Naive thymus-derived CD4-positive, alpha-beta T cell (primary cell): ENCODE results near the gene DUSP22. TPM values are rescaled to one million over a fixed set of nuclear protein-coding genes. Genes with fewer than 3 reads are reported as not detected.

Source experiments
- ATAC-seq: fragments of 150-1000 bp; cut with Tn5 transposase; 2 replicates; pipeline ENCODE4 v1.10.0; 2021; ENCODE audit warnings: mild to moderate bottlenecking, moderate library complexity
- CTCF ChIA-PET: fragments of 350-600 bp; sonication (Branson Sonifier 250); formaldehyde crosslinking; loops from one replicate; lab custom pipeline; 2021; ENCODE audit warnings: antibody characterized with exemption; lab: Charles Lee
- POLR2A ChIA-PET: fragments of 350-600 bp; sonication (Branson Sonifier 250); formaldehyde crosslinking; loops from one replicate; lab custom pipeline; 2021; ENCODE audit warnings: antibody characterized with exemption, inconsistent platforms; lab: Charles Lee
- DNase-seq, 9 donors: peaks; one replicate each; pipeline versions ENCODE4 v3.0.0 to v3.0.0-alpha.2; 2020 to 2022; ENCODE audit warnings: mixed read lengths in 1 of 9
- H3K27ac ChIP-seq: one replicate; pipeline ENCODE4 v1.7.0; 2013; ENCODE audit warnings: mild to moderate bottlenecking, low read depth, low read length, moderate library complexity
- H3K27me3 ChIP-seq, 2 donors: one replicate each; pipeline ENCODE4 v1.7.0; 2013; ENCODE audit warnings: low read length in 2 of 2, mild to moderate bottlenecking in 2 of 2, moderate library complexity in 2 of 2; ENCODE audit not compliant: control insufficient read depth in 2 of 2, insufficient read depth in 2 of 2
- H3K36me3 ChIP-seq, 3 experiments: 1 replicate in 2 of 3; 2 replicates in 1 of 3; pipeline ENCODE4 v1.7.0; 2013; ENCODE audit warnings: low read length in 3 of 3, mild to moderate bottlenecking in 3 of 3, moderate library complexity in 1 of 3; ENCODE audit not compliant: insufficient read depth in 3 of 3, control insufficient read depth in 2 of 3
- H3K4me1 ChIP-seq, 2 donors: one replicate each; pipeline ENCODE4 v1.7.0; 2013; ENCODE audit warnings: low read length in 2 of 2, mild to moderate bottlenecking in 2 of 2, moderate library complexity in 1 of 2; ENCODE audit not compliant: control insufficient read depth in 2 of 2, insufficient read depth in 2 of 2
- H3K4me3 ChIP-seq: 2 replicates; pipeline ENCODE4 v1.7.0; 2013; ENCODE audit warnings: mild to moderate bottlenecking, low read length
- H3K9me3 ChIP-seq, 3 experiments: 1 replicate in 2 of 3; 2 replicates in 1 of 3; pipeline ENCODE4 v1.7.0; 2013; ENCODE audit warnings: low read length in 3 of 3; ENCODE audit not compliant: control insufficient read depth in 2 of 3
- H3K27ac Mint-ChIP-seq, 9 donors: one replicate each; pipeline ENCODE4 v1.8.0; 2020 to 2022; ENCODE audit warnings: mixed read lengths in 9 of 9, mild to moderate bottlenecking in 8 of 9, moderate library complexity in 5 of 9, inconsistent platforms in 2 of 9
- H3K27me3 Mint-ChIP-seq, 5 donors: one replicate each; pipeline ENCODE4 v1.8.0; 2021 to 2022; ENCODE audit warnings: mixed read lengths in 5 of 5, mild to moderate bottlenecking in 1 of 5
- H3K36me3 Mint-ChIP-seq, 5 donors: one replicate each; pipeline ENCODE4 v1.8.0; 2020 to 2022; ENCODE audit warnings: mixed read lengths in 5 of 5, mild to moderate bottlenecking in 3 of 5, inconsistent platforms in 1 of 5
- H3K4me1 Mint-ChIP-seq, 7 donors: one replicate each; pipeline ENCODE4 v1.8.0; 2020 to 2022; ENCODE audit warnings: mixed read lengths in 7 of 7, mild to moderate bottlenecking in 3 of 7, inconsistent platforms in 1 of 7
- H3K4me3 Mint-ChIP-seq, 10 donors: one replicate each; pipeline ENCODE4 v1.8.0; 2020 to 2022; ENCODE audit warnings: mild to moderate bottlenecking in 10 of 10, mixed read lengths in 10 of 10, moderate library complexity in 6 of 10, inconsistent platforms in 2 of 10
- H3K9me3 Mint-ChIP-seq, 11 donors: one replicate each; pipeline ENCODE4 v1.8.0; 2020 to 2022; ENCODE audit warnings: mixed read lengths in 11 of 11, mild to moderate bottlenecking in 4 of 11, inconsistent platforms in 1 of 11, moderate library complexity in 1 of 11
- intact Hi-C, 2 donors: fragments of 100-400 bp; cut with micrococcal nuclease; formaldehyde crosslinking; loops; one replicate each; pipeline ENCODE4 v1.15.1; 2023
- polyA plus RNA-seq, 2 donors: library from polyadenylated mRNA; unstranded; fragments of 300-500 nt; fragmentation: Illumina TruSeq; gene quantifications; one replicate each; pipeline ENCODE4 v1.2.3, GENCODE V29; 2021
- total RNA-seq, 6 experiments: library from RNA in 5 of 6; stranded (reverse) in 5 of 6; gene quantifications; 1 replicate in 5 of 6; 2 replicates in 1 of 6; pipeline ENCODE4 v1.2.3 and lab custom pipeline; 2021 to 2026

Gene DUSP22
- total and polyA plus RNA-seq, 7 experiments from 2014 or later = 24.8 to 57.2 (median 36.6) TPM

- ATAC-seq (peak; percentile 36), DNase-seq (no peak)
- H3K36me3 Mint-ChIP-seq = peaks cover 0 to 6% (median 3%) of the 10 kb centered on the region in 5 donors
- H3K9me3 ChIP-seq = no peaks in the 10 kb centered on the region
- no peaks in the 10 kb centered on the region for H3K36me3 ChIP-seq
- H3K27ac Mint-ChIP-seq = no peak overlapping the region
- H3K4me1 Mint-ChIP-seq = peaks cover 0 to 8% (median 0%) of the 10 kb centered on the region in 7 donors
- CTCF ChIA-PET = no interaction called here
- no peak overlapping the region for H3K4me3 Mint-ChIP-seq
- H3K27me3 Mint-ChIP-seq = no peaks in the 10 kb centered on the region
- H3K9me3 Mint-ChIP-seq = no peaks in the 10 kb centered on the region
- no peak overlapping the region for H3K27ac ChIP-seq
- H3K4me1 ChIP-seq = no peaks in the 10 kb centered on the region
- no peaks in the 10 kb centered on the region for H3K27me3 ChIP-seq
- POLR2A ChIA-PET = no interaction called here
- intact Hi-C loops = no loop called here
- H3K4me3 ChIP-seq = no peak overlapping the region
Observed at GRCh38 chr6:328136-328670, 35.9 kb downstream of the DUSP22 start.

GRCh38 chr6:328924-329323 lies 36.6 kb downstream of the DUSP22 start:
- Mint-ChIP-seq H3K4me3 (no peak overlapping the region), H3K27ac (no peak overlapping the region), H3K4me1 (peaks cover 0 to 8% (median 0%) of the 10 kb centered on the region in 7 donors), H3K36me3 (peaks cover 0 to 6% (median 3%) of the 10 kb centered on the region in 5 donors), H3K27me3 (no peaks in the 10 kb centered on the region), H3K9me3 (no peaks in the 10 kb centered on the region)
- intact Hi-C loops = no loop called here
- no peaks in the 10 kb centered on the region for H3K4me1 ChIP-seq
- CTCF ChIA-PET = no interaction called here
- H3K9me3 ChIP-seq = no peaks in the 10 kb centered on the region
- no peak overlapping the region for H3K4me3 ChIP-seq
- no peaks in the 10 kb centered on the region for H3K27me3 ChIP-seq
- ATAC-seq (no peak), DNase-seq (no peak)
- H3K36me3 ChIP-seq = no peaks in the 10 kb centered on the region
- H3K27ac ChIP-seq = no peak overlapping the region
- POLR2A ChIA-PET = no interaction called here

- CTCF ChIA-PET = no interaction called here
- ATAC-seq (no peak), DNase-seq (no peak)
- H3K9me3 ChIP-seq = no peaks in the 10 kb centered on the region
- H3K4me1 ChIP-seq = no peaks in the 10 kb centered on the region
- H3K27ac Mint-ChIP-seq = no peak overlapping the region
- no peaks in the 10 kb centered on the region for H3K27me3 ChIP-seq
- no peaks in the 10 kb centered on the region for H3K36me3 ChIP-seq
- no peaks in the 10 kb centered on the region for H3K9me3 Mint-ChIP-seq
- H3K36me3 Mint-ChIP-seq = peaks cover 0 to 6% (median 3%) of the 10 kb centered on the region in 5 donors
- peaks cover 0 to 8% (median 0%) of the 10 kb centered on the region in 7 donors for H3K4me1 Mint-ChIP-seq
- intact Hi-C loops = no loop called here
- no peak overlapping the region for H3K4me3 ChIP-seq
- H3K4me3 Mint-ChIP-seq = no peak overlapping the region
- POLR2A ChIA-PET = no interaction called here
- H3K27ac ChIP-seq = no peak overlapping the region
- H3K27me3 Mint-ChIP-seq = no peaks in the 10 kb centered on the region
Observed at GRCh38 chr6:329888-330691, 37.8 kb downstream of the DUSP22 start.

DNA sequence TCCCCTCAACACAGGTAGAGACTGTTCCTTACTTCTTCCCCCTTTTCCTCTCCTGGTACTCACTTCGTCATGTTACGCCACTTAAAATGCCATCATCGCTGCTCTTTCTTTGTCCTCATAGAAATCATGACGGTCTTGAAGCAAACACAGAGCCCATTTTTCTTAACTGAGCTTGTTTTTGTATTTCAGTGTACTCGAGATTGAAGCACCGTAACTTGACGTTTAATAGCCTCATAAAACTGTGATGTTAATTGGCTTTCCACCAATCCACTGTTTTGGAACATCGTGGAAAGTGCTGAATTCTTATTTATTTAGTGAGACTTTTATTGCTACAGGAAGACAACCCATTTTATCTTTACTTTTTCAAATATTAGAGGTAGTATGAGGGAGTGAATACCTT lies 38.7 kb downstream of the DUSP22 start:
- Histone ChIP-seq H3K4me1 (no peaks in the 10 kb centered on the region), H3K27ac (no peak overlapping the region), H3K36me3 (no peaks in the 10 kb centered on the region), H3K27me3 (no peaks in the 10 kb centered on the region), H3K4me3 (no peak overlapping the region), H3K9me3 (no peaks in the 10 kb centered on the region)
- POLR2A ChIA-PET = no interaction called here
- Mint-ChIP-seq H3K9me3 (no peaks in the 10 kb centered on the region), H3K36me3 (peaks cover 0 to 6% (median 3%) of the 10 kb centered on the region in 5 donors), H3K27ac (no peak overlapping the region), H3K4me1 (peaks cover 0 to 13% (median 4%) of the 10 kb centered on the region in 7 donors), H3K4me3 (no peak overlapping the region), H3K27me3 (no peaks in the 10 kb centered on the region)
- no peak for ATAC-seq
- no peak for DNase-seq
- CTCF ChIA-PET = no interaction called here
- intact Hi-C loops = no loop called here

DNA sequence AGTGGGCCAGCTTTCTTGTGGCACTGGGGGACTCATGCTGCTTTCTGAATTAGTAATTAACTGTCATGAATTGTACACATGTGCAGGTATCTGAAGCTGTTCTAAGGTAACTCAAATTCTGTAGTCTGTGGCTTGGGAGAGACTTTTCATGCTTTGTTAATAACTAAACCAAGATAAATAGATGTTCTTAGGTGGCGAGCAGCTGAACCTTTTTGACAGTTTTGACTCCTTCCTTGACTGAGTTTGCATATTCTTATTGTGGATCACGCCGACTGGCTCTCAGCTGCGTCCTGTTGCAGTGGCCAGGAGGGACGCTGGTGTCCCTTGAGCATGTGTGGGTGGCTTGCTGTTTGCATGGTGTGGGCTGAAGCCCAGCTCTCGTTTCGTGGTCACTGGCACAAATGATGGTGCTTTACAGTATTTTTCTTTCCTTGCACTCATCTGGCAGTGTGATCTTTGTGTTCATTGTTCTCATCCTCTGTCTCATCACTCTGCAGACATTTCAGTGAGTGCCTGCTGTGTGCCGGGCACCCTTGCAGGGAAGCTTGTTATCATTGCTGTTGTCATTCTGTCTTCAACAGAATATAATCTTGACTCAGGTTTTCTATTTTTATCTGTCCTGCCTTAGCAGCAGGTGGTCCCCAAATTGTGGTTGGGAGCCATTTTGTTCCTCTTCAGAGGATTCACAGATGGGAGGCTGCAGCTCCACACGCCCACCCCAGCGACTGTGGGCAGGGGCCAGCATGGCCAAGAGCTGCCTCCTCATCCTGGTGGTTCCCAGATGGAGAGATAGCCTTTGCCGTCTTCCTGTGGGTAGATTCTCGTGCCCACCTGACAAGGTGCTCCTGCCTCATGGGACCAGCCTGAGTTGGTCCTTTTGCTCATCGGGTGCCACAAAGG lies 39.6 kb downstream of the DUSP22 start:
- H3K4me3 ChIP-seq = no peak overlapping the region
- intact Hi-C loops = no loop called here
- DNase-seq (no peak), ATAC-seq (no peak)
- no peaks in the 10 kb centered on the region for H3K27me3 ChIP-seq
- H3K27ac Mint-ChIP-seq = no peak overlapping the region
- H3K27me3 Mint-ChIP-seq = no peaks in the 10 kb centered on the region
- ChIA-PET CTCF (no interaction called here), POLR2A (no interaction called here)
- no peak overlapping the region for H3K4me3 Mint-ChIP-seq
- no peak overlapping the region for H3K27ac ChIP-seq
- no peaks in the 10 kb centered on the region for H3K36me3 ChIP-seq
- peaks cover 5 to 22% (median 14%) of the 10 kb centered on the region in 7 donors for H3K4me1 Mint-ChIP-seq
- H3K4me1 ChIP-seq = peaks cover 0 to 1% of the 10 kb centered on the region in 2 donors
- no peaks in the 10 kb centered on the region for H3K9me3 ChIP-seq
- peaks cover 0 to 6% (median 0%) of the 10 kb centered on the region in 5 donors for H3K36me3 Mint-ChIP-seq
- no peaks in the 10 kb centered on the region for H3K9me3 Mint-ChIP-seq

DNA sequence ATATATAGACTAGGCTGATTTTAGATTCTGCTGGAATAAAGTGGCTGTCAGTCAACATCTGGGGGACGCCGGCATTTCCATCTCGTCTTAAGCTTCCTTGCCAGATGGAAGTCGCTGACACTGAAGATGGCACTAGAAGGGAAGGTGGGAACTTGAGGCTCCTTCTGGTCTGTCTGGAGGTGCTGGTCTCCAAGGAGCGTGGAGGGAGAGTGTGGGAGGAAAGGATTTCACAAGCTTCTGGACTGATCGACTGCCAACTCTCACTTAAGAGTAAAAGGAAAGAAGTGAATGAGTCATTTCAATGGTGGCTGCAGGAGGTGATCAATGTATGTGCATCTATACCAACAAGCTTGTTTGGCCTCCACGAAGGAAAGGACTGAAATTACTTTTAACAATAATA lies 40.4 kb downstream of the DUSP22 start:
- no peak overlapping the region for H3K27ac ChIP-seq
- ATAC-seq = no peak
- no peaks in the 10 kb centered on the region for H3K27me3 Mint-ChIP-seq

More for the DNA sequence above, 40.4 kb downstream of the DUSP22 start:
- H3K36me3 Mint-ChIP-seq = peaks cover 0 to 2% (median 0%) of the 10 kb centered on the region in 5 donors
- H3K4me3 Mint-ChIP-seq = no peak overlapping the region
- intact Hi-C loops = no loop called here
- Histone ChIP-seq H3K36me3 (no peaks in the 10 kb centered on the region), H3K4me1 (peaks cover 6 to 8% of the 10 kb centered on the region in 2 donors), H3K27me3 (no peaks in the 10 kb centered on the region), H3K4me3 (no peak overlapping the region), H3K9me3 (no peaks in the 10 kb centered on the region)
- CTCF ChIA-PET = no interaction called here
- no peak overlapping the region for H3K27ac Mint-ChIP-seq
- POLR2A ChIA-PET = no interaction called here
- no peak for DNase-seq
- H3K4me1 Mint-ChIP-seq = peaks cover 8 to 24% (median 21%) of the 10 kb centered on the region in 7 donors
- H3K9me3 Mint-ChIP-seq = no peaks in the 10 kb centered on the region
